NK-92 treated with Interleukin-12 subunit alpha and Interleukin-12 subunit beta, amount 100 ng/mL, for 24 hours (cell line): ENCODE measurements around the gene CEP128.

Experiments used
- DNase-seq: peaks from one replicate; lab custom pipeline; 2025; lab: John Stamatoyannopoulos, UW

CEP128 gene

GRCh38 chr14:80669426-80669825 lies 272.1 kb downstream of the CEP128 start:
- DNase-seq = no peak

- DNase-seq = no peak
Measured at GRCh38 chr14:80664576-80664975, 277.0 kb downstream of the CEP128 start.

GRCh38 chr14:80663541-80663940 lies 278.0 kb downstream of the CEP128 start:
- no peak for DNase-seq

GRCh38 chr14:80659783-80660182 lies 281.8 kb downstream of the CEP128 start:
- DNase-seq = no peak

GRCh38 chr14:80658733-80659132 lies 282.8 kb downstream of the CEP128 start:
- DNase-seq = no peak

GRCh38 chr14:80658155-80658554 lies 283.4 kb downstream of the CEP128 start:
- no peak for DNase-seq

- no peak for DNase-seq
Measured at GRCh38 chr14:80653956-80654355, 287.6 kb downstream of the CEP128 start.

- no peak for DNase-seq
Measured at GRCh38 chr14:80645667-80646413, 295.7 kb downstream of the CEP128 start.

GRCh38 chr14:80644826-80645225 lies 296.7 kb downstream of the CEP128 start:
- DNase-seq = no peak

GRCh38 chr14:80638620-80639515 lies 302.7 kb downstream of the CEP128 start:
- no peak for DNase-seq

- no peak for DNase-seq
Measured at GRCh38 chr14:80637756-80638619, 303.6 kb downstream of the CEP128 start.

- no peak for DNase-seq
Measured at GRCh38 chr14:80636071-80636470, 305.5 kb downstream of the CEP128 start.

GRCh38 chr14:80634106-80634758 lies 307.3 kb downstream of the CEP128 start:
- DNase-seq = no peak

GRCh38 chr14:80629606-80630005 lies 311.9 kb downstream of the CEP128 start:
- no peak for DNase-seq

- DNase-seq = no peak
Measured at GRCh38 chr14:80628547-80628946, 313.0 kb downstream of the CEP128 start.

GRCh38 chr14:80627745-80628144 lies 313.8 kb downstream of the CEP128 start:
- no peak for DNase-seq

- no peak for DNase-seq
Measured at GRCh38 chr14:80624581-80624980, 317.0 kb downstream of the CEP128 start.

- DNase-seq = no peak
Measured at GRCh38 chr14:80621701-80622100, 319.8 kb downstream of the CEP128 start.

GRCh38 chr14:80620434-80620833 lies 321.1 kb downstream of the CEP128 start:
- DNase-seq = no peak

- DNase-seq = no peak
Measured at GRCh38 chr14:80618751-80619329, 322.7 kb downstream of the CEP128 start.

- DNase-seq = no peak
Measured at GRCh38 chr14:80615831-80616230, 325.7 kb downstream of the CEP128 start.
